Posterior cingulate gyrus (tissue), 11 donors: ENCODE data around the gene APOBEC3B.
A peak's percentile ranks its signal among the peaks of the same experiment; 100 is the strongest.
"Not testable (repeated sequence)": the region's sequence is repeated elsewhere in the genome, so short reads cannot be mapped to it uniquely, and the experiment has no call there.

Source experiments
- DNase-seq, 10 donors: peaks; one replicate each; pipeline versions ENCODE4 v3.0.0 to v3.0.0-alpha.2; 2020 to 2021; ENCODE audit warnings: mixed read lengths in 3 of 10
- intact Hi-C: fragments of 100-400 bp; cut with DNase I; formaldehyde crosslinking; loops from one replicate; pipeline ENCODE4 v1.15.1; 2023

Gene APOBEC3B

DNA sequence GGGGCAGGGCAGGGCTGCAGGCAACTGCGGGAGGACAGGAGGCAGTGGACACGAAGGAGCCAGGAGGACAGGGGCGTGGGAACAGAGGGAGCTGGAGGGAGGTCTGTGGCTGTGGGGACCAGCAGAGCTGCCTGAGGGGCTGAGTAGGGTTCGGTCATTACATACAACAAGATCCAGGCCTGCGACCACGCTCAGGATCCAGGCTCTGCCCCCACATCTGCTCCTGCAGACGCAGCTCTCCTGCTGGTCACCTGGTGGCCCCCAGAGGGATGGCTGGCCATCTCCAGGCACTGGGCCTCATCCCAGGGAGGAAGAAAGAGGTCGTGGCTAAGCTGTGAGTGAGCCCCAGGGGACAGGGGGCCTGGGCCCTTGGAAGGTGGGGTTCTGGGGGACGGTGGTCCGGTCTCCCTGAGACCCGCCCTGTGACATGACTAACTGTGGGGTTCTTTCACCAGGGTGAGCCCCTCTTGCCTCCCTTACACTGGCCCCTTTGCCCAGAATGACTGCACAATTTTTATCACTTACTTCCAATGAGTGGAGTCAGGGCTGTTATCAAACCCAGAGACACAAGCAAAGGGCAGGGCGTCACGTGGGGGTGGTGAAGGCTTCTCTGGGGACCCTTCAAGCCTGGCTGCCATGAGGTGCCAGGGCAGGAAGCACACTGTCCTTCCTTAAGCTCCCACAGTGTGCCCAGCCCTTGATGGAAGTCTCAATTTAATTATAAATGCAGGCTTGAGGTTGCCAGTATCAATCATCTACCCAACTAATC lies 31.4 kb upstream of the APOBEC3B start:
- intact Hi-C loops = no loop called here

DNA sequence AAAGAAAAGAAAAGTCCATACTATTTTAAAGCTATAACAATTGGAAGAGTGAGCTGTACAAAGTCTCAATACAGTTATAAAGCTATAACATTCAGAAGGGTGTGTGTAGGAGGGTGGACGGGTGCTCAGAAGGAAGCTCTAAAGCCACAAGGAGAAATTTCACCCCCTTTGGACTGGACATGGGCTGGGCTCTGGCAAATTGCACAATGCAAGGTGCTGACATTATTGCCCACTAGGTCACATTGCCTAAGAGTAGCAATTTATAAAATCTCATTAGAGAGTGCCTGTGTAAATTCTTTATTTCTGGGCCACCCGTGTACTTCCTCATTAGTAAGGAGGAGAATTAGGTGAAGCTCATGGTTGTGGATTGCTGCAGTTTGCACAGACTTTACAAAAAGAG lies 30.4 kb upstream of the APOBEC3B start:
- peak in 2 of 10 donors; percentile 2 to 46 for DNase-seq
- intact Hi-C loops = no loop called here

More for the DNA sequence above, 31.4 kb upstream of the APOBEC3B start:
- peak in 3 of 10 donors; percentile 51 to 81 (median 72) for DNase-seq

DNA sequence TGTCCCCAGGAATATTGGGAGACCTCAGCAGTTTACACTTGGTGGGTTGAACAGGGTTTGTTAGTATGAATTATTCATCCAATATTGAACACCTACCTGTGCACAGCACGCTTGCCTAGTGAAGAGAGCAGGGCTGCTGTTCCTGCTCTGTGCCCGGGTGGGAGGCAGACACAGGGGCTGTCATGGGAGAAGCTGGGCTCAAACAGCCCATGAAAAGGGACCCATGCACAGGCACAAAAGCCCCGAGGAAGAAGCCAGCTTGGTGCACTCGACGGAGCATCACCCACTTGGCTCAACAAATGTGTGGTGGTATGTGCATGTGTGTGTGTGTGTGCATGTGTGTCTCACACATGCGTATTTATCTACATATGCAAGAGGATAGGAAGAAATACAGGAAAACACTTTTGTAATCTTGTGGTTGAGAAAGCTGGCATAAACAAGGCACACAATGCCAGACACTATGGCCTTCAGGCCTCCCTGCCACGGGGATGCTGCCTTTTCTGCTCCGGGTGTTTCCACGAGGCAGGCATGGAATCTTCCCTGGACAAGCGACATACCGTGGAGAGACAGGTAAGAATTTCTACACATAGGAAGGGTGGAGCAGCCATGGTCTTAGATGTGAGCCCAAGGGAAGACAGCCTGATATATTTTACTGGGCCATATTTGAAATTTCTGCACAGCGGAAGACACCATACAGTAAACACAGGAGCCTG lies 29.7 kb upstream of the APOBEC3B start:
- peak in 2 of 10 donors; percentile 30 to 52 for DNase-seq
- intact Hi-C loops = no loop called here

DNA sequence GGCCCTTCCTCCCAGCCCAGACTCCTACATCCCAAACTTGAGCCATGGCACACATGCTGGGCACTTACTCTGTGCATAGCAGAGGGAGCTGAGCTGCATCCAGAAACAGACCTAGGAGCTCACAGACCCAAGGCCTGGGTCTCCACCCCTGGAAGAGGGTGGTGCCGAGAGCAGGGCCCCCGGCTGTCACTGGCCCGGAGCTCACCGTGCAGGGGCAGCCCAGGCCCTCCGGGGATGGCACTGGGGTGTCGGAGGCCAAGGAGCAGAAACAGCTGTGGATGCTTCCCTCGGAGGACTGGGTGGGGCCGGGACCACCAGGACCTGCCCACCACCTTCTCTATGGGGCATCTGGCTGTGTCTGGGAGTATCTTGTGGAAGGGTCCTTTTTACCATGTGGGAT lies 29.1 kb upstream of the APOBEC3B start:
- intact Hi-C loops = no loop called here
- peak in 2 of 10 donors; percentile 28 to 68 for DNase-seq

DNA sequence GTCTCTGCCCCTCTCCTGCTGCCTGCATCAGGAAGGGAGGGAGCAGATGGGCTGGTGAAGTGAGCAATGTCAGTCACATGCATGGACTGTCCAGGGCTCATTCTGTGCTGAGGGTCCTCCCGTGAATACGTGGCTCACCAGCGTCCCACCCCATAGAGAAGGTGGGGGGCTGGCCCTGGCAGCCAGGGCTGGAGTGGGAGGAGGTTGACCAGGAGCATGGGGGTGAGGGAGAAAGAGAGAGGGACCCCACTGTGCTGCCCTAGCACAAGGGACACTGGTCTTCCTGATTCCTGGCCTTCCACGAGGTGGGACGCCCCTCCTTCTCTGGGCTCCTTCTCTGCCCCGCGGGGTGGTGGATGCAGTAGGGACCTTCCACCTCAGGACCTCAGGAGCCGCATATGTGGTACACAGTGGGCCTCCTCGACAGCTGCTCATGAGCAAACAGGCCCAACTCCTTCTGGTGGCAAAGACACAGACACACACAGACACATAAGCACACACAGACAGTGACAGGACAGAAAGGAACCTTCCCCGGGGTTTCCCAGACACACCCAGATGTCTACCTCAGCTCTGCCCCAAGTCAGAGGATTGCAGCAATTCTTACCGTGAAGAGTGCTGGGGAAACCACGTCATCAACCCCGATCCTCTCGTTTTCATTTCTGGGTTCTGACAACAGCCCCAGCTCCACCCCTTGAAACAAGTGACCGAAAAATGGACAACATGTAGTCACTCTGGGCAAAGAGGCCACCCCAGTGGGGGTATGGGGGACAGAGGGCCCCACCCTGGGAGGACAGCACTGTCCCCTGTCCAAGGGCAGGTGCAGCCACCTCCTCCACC lies 28.4 kb upstream of the APOBEC3B start:
- intact Hi-C loops = no loop called here
- peak in 3 of 10 donors; percentile 39 to 58 (median 47) for DNase-seq

DNA sequence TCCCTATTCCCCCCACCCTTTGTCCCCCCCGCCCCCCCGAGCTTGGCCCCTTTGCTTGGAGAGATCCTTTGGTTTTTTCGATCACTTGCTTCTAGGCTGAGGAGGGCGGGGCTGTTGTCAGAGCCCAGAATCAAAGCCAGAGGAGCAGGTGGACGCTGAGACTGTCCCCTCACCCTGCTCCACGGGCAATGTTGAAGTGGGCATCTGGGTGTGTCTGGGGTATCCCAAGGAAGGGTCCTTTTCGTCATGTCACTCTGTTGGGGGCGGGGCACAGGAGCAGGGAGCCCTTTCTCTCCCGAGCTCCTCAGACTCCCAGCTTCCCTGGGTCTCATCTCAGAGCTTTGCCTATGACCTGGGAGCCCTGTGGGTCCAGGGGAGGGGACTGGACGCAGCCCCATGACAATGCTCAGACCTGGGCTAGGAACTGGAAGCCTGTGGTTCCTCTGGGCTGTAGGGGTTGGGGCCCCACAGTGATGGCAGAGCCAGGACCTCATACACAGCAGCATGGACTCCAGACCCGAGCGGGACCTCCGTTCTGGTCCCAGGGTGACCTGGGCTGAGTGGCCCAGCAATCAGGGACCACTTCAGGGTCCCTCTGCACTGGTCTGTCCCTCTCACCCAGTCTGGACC lies 27.6 kb upstream of the APOBEC3B start:
- peak in 2 of 10 donors; percentile 61 to 63 for DNase-seq
- intact Hi-C loops = no loop called here

DNA sequence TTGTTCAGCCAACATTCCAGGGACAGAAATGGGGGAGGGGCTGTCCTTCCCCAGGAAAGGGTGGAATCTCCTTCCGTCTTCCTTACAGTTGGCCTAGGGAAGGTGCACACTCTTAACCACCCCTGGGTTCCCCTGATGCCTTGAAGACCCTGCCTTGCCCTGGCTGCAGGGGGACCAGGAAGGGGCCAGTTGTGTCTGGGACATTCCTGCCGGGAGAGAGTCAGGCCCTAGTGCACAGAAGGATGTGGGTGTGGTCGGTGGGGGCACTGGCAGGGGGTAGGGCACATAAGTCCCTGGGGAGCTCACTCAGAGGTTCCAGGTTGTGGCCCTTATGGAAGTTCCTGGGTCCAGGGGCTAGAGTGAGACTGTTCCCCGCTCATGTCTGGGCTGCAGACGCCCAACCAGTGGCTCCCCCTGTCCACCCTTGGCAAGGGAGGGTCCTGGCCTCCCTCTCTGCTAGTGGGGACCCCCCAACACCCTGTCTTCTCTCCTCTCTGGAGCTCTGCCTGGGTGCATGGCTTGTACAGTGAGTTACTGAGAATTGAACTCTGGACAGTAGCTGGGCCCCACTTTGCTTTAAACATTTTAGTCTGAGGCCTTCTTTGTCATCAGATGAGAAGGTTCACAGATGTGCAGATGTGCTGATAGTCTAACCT lies 26.8 kb upstream of the APOBEC3B start:
- intact Hi-C loops = no loop called here
- DNase-seq = peak in 3 of 10 donors; percentile 31 to 80 (median 41)

DNA sequence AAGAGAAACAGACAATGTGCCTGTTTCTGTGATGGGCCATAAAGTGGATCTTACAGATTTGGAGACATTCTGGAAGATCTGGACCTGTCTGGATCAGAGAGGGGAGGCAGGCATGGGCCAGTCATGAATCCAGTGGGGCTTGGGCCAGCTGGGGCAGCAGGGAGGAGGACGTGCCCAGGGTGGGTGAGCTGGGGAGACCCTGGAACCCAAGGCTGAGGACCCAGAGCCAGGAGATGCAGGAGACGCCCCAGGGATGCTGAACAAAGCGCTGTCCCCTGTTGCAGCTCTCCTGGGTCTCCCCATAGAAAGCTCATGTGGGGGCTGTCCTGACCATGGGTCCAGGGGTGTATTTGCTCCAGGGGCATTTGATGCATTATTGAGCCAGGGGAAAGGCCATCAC lies 26.2 kb upstream of the APOBEC3B start:
- DNase-seq = peak in 2 of 10 donors; percentile 43 to 74
- intact Hi-C loops = no loop called here

DNA sequence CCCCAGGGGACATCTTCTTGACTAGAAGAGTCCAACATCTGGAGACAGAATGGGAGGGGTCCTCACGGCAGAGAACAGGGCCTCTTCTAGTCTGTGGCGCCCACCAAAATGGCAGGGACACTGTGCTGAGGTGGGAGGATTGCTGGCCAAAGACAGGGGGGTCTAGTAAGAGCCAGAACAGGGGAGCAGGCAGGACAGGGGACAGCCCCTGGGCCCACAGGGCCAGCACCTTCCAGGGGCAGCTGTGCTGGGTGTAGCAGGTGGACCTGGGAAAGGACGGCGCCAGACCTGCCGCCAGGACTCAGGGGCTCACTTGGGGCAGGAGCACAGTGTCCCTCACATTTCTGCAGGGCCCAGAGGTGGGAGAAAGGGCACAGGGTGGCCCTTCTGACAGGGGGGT lies 25.6 kb upstream of the APOBEC3B start:
- intact Hi-C loops = no loop called here

DNA sequence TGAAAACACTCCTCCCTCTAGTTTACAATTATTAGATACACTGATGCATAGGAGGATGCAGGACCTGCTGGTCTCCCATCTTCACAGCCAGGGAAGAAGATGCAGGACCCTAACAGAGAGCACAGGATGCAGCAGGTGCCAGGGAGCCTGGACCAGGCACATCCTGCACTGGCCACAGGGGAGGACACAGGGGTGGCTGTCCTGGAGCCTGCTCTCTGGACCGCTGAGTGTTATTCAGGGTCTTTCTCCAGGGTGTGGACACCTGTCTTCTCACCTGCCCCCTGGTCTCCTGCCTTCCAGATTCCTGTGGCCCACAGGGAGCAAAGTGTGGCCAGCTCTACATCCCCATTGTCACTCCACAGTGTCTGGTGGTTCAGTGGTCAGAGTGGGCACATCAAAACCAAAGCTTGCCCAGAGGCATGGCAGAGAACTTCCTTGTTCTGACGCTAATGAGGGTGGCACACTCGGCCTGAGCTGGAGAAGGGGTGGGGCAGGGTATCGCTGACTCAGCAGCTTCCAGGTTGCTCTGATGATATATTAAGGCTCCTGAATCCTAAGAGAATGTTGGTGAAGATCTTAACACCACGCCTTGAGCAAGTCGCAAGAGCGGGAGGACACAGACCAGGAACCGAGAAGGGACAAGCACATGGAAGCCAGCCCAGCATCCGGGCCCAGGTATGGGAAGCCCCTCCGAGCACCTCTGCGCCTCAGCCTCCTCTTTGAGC lies 24.9 kb upstream of the APOBEC3B start, which contains the start of gene APOBEC3A:
Gene APOBEC3A, plus strand, starts transcription at position 564 of the 725 bp plus-strand sequence. Its CDS starts 83 bp downstream, at position 647.
- intact Hi-C loops = no loop called here
- peak in 2 of 10 donors; percentile 68 for DNase-seq

More for the DNA sequence above, 25.6 kb upstream of the APOBEC3B start:
- peak in 2 of 10 donors; percentile 61 to 77 for DNase-seq

DNA sequence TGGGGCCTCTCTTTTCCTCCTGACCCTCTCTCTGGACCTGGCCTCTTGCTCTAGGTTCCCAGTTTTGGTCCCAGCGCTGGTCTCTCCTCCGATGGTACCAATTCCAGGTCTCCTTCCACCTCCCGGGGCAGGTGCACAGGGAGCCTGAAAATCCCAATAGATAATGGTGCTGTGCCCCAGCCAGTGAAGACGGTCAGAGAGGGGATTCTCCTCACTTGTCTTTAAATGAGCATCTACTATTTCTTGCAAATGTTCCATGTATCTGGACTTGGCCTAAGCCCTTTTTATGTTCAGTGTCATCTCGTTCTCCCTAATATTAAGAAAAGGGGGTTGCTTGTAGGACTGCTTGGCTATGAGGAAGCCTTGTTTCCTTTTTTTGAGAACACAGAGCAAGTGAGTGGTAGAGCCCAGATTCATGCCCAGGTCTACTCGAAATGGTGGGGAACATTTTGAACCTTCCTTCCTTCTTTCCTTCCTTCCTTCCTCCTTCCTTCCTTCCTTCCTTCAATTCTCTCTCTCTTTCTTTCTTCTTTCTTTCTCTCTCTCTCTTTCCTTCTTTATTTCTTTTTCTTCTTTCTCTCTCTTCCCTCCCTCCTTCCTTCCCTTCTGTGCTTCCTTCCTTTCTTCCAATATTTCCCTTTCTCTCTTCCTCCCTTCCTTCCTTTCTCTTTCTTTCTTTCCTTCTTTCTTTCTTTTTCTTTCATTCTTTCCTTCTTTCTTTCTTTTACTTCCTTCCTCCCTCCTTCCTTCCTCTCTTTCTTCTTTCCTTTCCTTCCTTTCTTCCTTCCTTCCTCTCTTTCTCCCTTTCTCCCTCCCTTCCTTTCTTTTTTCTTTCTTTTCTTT lies 24.1 kb upstream of the APOBEC3B start:
- peak in 1 of 10 donors; percentile 47 for DNase-seq
- intact Hi-C loops = no loop called here

DNA sequence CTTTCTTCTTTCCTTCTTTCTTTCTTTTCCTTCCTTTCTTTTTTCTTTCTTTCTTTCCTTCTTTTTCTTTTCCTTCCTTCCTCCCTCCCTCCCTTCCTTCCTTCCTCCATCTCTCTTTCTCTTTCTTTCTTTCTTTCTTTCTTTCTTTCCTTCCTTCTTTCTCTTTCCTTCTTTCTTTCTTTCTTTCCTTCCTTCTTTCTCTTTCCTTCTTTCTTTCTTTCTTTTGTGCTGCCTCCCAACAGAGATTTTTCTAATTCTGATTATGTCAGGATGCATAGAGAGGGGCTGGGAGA lies 23.6 kb upstream of the APOBEC3B start:
- DNase-seq, intact Hi-C loops: not testable (repeated sequence)

DNA sequence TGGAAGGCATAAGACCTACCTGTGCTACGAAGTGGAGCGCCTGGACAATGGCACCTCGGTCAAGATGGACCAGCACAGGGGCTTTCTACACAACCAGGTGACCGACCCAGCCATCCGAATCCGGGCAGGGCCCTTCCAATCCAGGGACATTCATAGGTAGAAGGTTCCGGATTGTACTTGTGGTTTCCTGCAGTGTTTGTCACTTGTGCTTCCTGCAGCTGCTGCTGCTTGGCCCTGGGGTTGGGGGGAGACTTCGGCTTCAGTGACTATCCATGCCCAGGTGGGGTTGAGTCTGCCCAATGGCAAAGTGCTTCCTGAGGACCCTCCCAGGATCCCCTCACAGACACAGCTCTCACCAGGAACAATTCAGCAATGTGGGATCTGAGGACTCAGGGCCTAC lies 22.6 kb upstream of the APOBEC3B start:
- intact Hi-C loops = no loop called here
- peak in 2 of 10 donors; percentile 25 to 30 for DNase-seq

DNA sequence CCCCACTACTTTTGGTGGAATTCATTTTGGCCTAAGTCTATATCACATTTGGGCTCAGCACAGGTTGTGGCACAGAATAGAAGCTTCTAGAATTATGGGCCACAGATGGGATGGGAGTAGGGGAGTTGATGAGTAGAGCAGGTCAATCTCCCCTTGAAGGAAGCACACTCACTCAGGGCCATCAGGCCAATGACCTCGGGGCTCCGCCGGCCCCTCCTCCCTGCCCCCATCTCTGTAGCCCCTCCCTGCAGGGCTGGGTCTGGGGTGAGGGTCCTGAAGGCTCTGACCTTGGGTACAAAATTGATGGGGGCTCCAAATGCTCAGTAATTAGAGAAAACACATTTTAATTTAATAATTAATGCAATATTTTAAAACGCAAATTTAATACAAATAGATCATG lies 21.5 kb upstream of the APOBEC3B start:
- intact Hi-C loops = not testable (repeated sequence)
- DNase-seq = peak in 2 of 10 donors; percentile 14 to 66

DNA sequence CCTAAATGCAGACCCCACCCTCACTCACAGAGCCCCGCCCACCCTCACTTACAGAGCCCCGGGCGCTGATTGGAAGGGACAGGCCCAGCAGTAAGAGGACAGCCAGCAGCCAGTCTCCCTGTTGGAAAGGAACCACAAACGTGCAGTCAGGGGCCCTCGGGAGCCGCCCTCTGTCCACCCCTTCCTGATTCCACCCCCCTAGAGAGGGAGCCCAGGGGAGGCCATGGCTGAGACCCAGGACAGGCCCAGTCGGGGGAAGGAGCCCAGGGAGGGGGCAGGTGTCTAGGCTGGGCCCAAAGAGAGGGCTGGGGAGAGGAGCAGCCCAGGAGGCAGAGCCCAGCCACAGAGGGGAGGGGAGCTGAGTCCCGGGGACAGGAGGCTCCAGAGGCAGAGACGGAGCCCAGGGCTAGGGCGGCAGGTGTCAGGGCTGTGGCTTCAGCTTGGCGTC lies 18.8 kb upstream of the APOBEC3B start:
- DNase-seq = peak in 1 of 10 donors; percentile 46
- intact Hi-C loops = not testable (repeated sequence)

DNA sequence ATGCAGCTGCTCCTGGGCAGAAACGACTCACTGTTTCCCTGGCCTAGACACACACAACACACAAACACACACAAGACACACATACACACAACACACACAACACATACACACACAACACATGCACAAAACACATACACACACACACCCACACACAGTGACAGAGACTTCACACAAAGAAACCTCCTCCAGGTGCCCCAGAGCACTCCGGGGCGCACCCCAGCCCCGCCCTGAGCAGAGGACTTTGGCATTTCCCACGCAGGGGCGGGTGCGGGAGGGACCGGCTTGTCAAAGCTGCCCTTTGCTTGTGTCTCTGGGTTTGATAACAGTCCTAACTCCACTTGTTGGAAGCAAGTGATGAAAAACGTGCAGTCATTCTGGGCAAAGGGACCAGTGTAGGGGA lies 18.3 kb upstream of the APOBEC3B start:
- intact Hi-C loops = no loop called here
- peak in 2 of 10 donors; percentile 25 to 73 for DNase-seq

DNA sequence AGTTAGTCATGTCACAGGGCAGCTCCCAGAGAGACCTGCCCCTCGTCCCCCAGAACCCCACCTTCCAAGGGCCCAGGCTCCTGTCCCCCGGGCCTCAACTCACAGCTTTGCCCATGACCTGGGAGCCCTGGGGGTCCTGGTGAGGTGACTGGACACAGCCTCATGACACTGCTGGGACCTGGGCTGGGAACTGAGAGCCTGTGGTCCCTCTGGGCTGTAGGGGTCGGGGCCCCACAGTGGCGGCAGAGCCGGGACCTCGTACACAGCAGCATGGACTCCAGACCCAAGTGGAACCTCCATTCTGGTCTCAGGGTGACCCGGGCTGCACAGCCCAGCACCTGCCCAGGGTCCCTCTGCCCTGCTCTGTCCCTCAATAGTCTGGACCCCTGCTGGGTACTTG lies 17.8 kb upstream of the APOBEC3B start:
- DNase-seq = peak in 1 of 10 donors; percentile 55

DNA sequence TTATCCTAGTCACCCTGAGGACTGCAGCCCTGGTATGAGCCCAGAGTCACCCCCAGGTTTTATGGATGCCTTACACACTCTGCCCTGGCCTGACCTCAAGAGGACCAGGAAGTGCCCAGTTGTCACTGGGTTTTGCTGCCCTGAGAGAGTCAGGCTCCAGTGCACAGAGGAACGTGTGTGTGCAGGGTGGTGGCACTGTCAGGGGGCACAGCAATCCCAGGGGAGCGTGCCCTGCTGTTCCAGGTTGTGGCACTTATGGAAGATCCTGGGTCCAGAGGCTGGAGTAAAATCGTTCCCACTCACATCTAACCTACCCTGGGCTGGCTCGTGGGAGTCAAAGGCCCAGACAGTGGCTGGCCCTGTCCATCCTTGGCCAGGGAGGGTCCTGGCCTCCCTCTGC lies 17.2 kb upstream of the APOBEC3B start:
- DNase-seq = peak in 2 of 10 donors; percentile 45 to 57
- intact Hi-C loops = no loop called here

More for the DNA sequence above, 17.8 kb upstream of the APOBEC3B start:
- intact Hi-C loops = no loop called here
